ES-I3 (cell line): ENCODE results near the gene TFAP2D.

Experiments
- H3K36me3 ChIP-seq: 2 replicates; pipeline ENCODE4 v1.6.1; 2013; ENCODE audit warnings: mild to moderate bottlenecking, low read length, control low read depth, moderate library complexity; ENCODE audit not compliant: insufficient read depth
- H3K4me1 ChIP-seq: 2 replicates; pipeline ENCODE4 v1.6.1; 2013; ENCODE audit warnings: mild to moderate bottlenecking, control low read depth, low read length; ENCODE audit not compliant: insufficient read depth
- H3K9ac ChIP-seq: 2 replicates; pipeline ENCODE4 v1.6.1; 2013; ENCODE audit warnings: low read depth, mild to moderate bottlenecking, low read length, moderate library complexity
- H3K9me3 ChIP-seq: 2 replicates; pipeline ENCODE4 v1.6.1; 2013; ENCODE audit warnings: mild to moderate bottlenecking, low read length, moderate library complexity; ENCODE audit not compliant: control insufficient read depth, insufficient read depth

Gene TFAP2D

GRCh38 chr6:50712291-50712690, 1.0 kb upstream of the TFAP2D start:
- Histone ChIP-seq H3K9me3 (no peaks in the 10 kb centered on the region), H3K4me1 (0 out of 2 replicates have a peak, but pooled peaks cover 5% of the 10 kb centered on the region), H3K36me3 (no peaks in the 10 kb centered on the region), H3K9ac (no peak overlapping the region)

DNA sequence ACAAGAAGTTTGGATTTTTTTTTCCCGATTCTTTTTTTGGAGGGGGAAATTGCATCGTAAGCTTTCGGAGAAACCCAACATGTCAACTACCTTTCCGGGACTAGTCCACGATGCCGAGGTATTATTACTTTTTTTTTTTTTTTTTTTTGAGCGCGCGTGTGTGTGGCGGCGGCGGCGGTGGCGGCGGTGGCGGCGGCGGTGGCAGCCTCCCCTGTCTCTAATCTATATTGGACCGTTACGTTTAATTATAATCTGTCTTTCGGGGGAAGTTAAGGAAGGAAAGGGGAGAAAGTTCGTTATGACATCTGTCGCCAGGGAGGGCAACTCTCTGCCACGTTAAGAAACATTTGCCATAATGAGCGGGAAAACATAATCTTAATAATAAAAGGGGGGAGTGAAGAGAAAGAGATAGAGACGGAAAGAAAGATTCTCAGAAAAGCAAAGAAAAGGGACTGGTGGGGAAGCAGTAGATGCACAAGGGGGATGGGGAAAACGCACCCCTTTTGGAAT, 706 bp downstream of the TFAP2D start:
- no peaks in the 10 kb centered on the region for H3K9me3 ChIP-seq
- 0 out of 2 replicates have a peak, but pooled peaks cover 5% of the 10 kb centered on the region for H3K4me1 ChIP-seq
- no peaks in the 10 kb centered on the region for H3K36me3 ChIP-seq
- H3K9ac ChIP-seq = peak overlapping the region; percentile 22; the same call in 1 of the 2 replicates

DNA sequence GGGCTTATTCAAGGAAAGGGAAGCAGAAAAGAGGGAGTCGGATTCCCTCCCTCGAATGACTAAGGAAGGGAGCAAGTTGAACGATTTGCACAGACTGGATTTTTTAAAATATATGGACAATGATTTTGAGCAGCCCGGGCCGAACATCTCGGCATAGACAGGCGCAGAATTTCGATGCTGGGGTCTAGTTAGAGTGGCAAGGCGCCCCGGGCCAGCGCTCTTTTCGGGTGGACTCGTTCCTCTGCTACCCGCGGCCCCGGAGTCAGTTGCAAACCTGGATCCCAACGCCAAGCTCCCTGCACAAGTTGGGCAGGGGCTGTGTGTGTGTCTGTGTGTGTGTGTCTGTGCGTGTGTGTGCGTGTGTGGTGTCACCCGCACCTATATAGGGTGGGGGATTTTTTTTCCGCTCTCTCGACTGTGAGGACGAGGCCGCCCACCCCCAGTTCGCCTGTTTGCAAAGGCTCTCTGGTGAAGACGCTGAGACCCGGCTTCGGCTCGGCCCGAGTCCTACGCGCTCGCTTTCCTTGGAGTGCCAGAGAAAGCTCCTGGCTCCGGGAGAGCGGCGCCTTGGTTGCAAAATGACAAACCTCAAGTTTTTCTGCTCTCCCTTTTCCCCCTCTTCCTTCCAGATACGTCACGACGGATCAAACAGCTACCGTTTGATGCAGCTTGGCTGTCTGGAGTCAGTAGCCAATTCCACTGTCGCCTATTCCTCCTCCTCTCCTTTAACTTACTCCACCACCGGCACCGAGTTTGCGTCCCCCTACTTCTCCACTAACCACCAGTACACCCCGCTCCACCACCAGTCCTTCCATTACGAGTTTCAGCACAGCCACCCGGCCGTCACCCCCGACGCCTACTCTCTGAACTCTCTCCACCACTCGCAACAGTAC, 1.4 kb downstream of the TFAP2D start:
- Histone ChIP-seq H3K9ac (peak overlapping the region; percentile 22; the same call in 1 of the 2 replicates), H3K9me3 (no peaks in the 10 kb centered on the region), H3K4me1 (0 out of 2 replicates have a peak, but pooled peaks cover 5% of the 10 kb centered on the region), H3K36me3 (no peaks in the 10 kb centered on the region)

DNA sequence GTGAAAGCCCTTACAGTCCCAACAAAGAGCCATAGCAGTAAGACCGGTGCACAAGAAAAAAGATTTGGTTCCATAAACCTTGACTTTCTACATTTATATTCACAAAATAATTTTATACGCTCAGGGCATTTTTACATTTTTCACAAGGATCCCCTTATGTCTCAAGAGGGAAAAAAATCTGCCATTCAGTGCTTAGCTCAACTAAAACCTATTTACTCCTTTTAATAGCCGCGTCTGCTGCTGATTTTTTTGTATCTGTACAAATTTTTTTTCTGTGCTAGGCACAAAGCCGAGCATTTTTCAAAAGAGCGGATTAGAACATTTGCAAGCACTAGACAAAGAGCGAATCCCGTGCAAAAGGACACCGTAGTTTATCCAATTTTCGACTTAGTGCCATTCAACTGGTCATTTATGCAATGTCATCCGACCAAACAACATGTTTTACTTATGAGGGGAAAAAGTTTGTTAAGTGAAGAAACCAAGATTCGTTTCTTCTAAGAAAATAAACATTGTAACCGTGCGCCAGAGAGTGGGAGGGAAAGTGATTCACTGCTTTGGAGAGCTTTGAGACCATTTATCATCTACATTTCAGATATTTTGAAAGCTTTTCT, 3.7 kb downstream of the TFAP2D start:
- no peaks in the 10 kb centered on the region for H3K9me3 ChIP-seq
- no peak overlapping the region for H3K9ac ChIP-seq
- no peaks in the 10 kb centered on the region for H3K36me3 ChIP-seq
- H3K4me1 ChIP-seq = 0 out of 2 replicates have a peak, but pooled peaks cover 5% of the 10 kb centered on the region

DNA sequence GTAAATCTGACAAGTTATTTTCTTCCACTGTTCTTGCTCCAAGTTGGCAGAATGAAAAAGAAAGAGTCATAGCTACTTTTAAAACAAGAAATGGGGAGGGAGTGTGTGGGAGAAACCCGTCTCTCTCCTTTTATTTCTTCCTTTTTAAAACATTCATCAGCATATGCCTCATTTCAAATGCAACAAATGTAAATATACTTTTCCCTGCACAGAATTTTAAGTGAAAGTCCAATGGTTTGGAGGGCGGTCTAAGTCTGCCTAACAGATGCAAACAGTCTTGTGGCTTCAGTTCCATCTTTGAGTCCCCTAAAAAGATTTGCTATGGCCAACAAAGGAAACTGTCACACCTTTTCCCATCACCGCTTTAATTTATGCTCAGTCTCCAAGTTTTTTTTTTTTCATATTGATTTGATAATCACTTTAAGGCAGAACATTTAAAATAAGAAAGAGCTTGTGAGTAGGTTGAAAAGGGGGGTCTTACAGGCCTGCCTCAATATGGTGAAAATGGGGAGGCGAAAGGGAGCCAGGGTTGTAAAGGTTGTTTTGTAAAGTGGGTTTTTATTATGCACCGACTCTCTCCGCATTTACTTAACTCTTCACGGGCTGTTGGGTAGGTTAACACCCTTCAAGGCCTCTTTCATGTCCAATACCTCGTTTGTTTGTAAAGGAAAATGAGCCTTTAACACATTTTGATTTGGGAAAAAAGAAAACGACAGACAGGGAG, 4.6 kb downstream of the TFAP2D start:
- 0 out of 2 replicates have a peak, but pooled peaks cover 5% of the 10 kb centered on the region for H3K4me1 ChIP-seq
- no peaks in the 10 kb centered on the region for H3K9me3 ChIP-seq
- H3K9ac ChIP-seq = no peak overlapping the region
- no peaks in the 10 kb centered on the region for H3K36me3 ChIP-seq

DNA sequence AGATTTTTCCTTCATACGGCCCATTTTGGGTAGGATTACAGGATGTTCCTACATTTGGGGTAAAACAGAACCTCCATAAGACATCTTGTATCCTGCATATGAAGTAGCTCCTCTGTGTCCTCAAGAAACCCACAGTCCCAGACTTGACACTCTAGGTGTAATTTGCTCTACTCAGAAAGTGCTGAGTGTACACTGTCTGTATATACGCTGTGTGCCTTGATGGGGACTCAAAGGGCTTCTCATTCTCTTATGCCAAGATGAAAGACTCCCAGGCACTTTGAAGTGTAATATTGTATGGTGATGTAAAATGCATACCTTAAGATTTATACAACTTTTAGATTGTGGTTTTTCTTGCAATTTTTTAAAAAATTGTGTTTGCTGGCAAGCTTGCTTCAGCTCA, 5.2 kb downstream of the TFAP2D start:
- 0 out of 2 replicates have a peak, but pooled peaks cover 5% of the 10 kb centered on the region for H3K4me1 ChIP-seq

GRCh38 chr6:50720623-50721022, 7.3 kb downstream of the TFAP2D start:
- Histone ChIP-seq H3K9me3 (no peaks in the 10 kb centered on the region), H3K9ac (no peak overlapping the region), H3K4me1 (0 out of 2 replicates have a peak, but pooled peaks cover 5% of the 10 kb centered on the region), H3K36me3 (no peaks in the 10 kb centered on the region)

More for the DNA sequence above, 5.2 kb downstream of the TFAP2D start:
- Histone ChIP-seq H3K36me3 (no peaks in the 10 kb centered on the region), H3K9ac (no peak overlapping the region), H3K9me3 (no peaks in the 10 kb centered on the region)

DNA sequence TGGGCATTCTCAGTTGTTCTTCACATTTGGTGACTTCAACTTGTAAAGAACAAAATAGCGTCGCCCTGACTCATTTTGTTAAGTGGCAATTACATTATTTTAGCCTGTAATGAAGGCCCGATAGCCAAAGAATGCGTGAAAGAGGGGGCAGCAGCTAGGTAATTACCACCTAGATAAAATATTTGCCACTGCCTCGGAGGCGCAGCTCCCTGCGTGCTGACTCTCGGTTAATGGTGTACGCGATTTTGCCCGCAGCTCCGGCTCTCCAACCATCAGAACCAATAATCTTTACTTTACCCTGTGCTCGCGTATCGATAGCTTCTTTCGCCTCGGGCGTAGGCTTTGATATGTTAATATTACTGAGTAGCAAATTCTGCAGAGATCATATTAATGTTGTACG, 8.7 kb downstream of the TFAP2D start:
- 0 out of 2 replicates have a peak, but pooled peaks cover 3% of the 10 kb centered on the region for H3K4me1 ChIP-seq
- no peaks in the 10 kb centered on the region for H3K36me3 ChIP-seq
- no peaks in the 10 kb centered on the region for H3K9me3 ChIP-seq
- no peak overlapping the region for H3K9ac ChIP-seq

- no peaks in the 10 kb centered on the region for H3K4me1 ChIP-seq
- no peak overlapping the region for H3K9ac ChIP-seq
- no peaks in the 10 kb centered on the region for H3K9me3 ChIP-seq
- no peaks in the 10 kb centered on the region for H3K36me3 ChIP-seq
Observed at GRCh38 chr6:50722829-50723554, 9.7 kb downstream of the TFAP2D start.

DNA sequence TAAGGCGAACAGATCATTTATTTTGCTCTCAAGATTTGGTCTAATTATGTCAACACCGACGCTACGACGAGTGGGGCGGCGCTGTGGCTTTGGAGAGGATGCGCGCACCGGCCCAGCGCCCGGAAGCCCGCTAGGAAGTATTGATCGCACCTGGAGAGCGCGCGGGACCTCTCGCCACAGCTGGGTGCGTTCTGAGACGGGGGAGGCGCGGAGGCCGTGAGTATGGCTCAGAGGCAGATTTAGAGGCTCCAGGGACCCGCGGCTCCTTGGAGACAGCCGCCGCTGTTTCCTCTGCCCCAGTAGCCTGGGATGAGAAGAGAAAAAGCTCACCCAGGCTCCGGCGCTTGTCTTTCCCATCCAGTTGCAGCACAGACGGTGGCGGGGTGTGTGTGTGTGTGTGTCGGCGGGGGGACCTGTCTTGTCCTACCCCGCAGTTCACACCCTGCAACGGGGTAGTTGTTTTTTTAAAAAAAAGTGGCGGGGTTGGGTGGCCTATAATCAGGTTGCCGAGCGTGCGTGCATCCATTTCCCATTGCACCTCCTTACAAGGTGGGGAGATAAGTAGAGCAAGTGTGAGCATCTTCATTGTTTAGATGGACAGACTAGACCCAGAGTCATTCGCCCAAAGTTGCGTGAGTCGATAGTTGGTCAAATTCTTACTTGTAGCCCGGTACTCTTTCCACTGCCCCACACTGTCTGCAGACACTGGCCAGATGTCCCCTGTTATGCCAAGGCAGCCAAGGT, 11.2 kb downstream of the TFAP2D start:
- H3K9me3 ChIP-seq = no peaks in the 10 kb centered on the region
- H3K4me1 ChIP-seq = peaks cover 2% of the 10 kb centered on the region; the same call in 1 of the 2 replicates
- peak overlapping the region; percentile 9; the same call in 1 of the 2 replicates for H3K9ac ChIP-seq
- H3K36me3 ChIP-seq = no peaks in the 10 kb centered on the region

DNA sequence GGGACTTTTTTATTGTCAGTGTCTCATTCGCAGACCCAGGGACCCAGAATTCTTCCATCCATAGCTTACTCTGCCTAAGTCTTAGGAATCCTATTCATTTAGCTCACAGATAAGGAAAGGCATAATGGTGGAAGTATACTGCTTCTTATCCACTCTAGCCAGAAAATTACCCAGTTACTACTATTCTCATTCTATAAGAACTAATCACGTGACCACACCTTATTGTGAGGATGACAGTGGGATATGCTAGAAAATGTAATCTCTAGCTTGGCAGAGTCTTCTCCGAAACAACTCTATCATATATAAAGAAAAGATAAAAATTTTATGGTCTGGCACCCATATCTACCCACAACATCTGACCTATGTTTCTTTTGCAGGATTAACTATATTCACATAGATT, 21.2 kb downstream of the TFAP2D start:
- Histone ChIP-seq H3K9me3 (no peaks in the 10 kb centered on the region), H3K9ac (no peak overlapping the region), H3K36me3 (no peaks in the 10 kb centered on the region), H3K4me1 (peaks cover 1% of the 10 kb centered on the region; the same call in 1 of the 2 replicates)

- Histone ChIP-seq H3K9ac (no peak overlapping the region), H3K9me3 (no peaks in the 10 kb centered on the region), H3K4me1 (no peaks in the 10 kb centered on the region), H3K36me3 (no peaks in the 10 kb centered on the region)
Observed at GRCh38 chr6:50742161-50742560, 28.8 kb downstream of the TFAP2D start.

GRCh38 chr6:50744976-50745375, 31.6 kb downstream of the TFAP2D start:
- Histone ChIP-seq H3K4me1 (no peaks in the 10 kb centered on the region), H3K9me3 (no peaks in the 10 kb centered on the region), H3K36me3 (no peaks in the 10 kb centered on the region), H3K9ac (no peak overlapping the region)
